Keratinocyte (primary cell): ENCODE data around the gene SF1. TPM values are rescaled to one million over a fixed set of nuclear protein-coding genes. Genes with fewer than 3 reads are reported as not detected.

Experiments used
- DNase-seq: peaks from one replicate; pipeline ENCODE4 v3.0.0-alpha.2; 2011; ENCODE audit warnings: low read depth, missing footprints, low spot score
- FAIRE-seq: peaks from 2 replicates; lab custom pipeline; 2011; peaks lifted over from hg19 to GRCh38; lab: Jason Lieb, UNC
- H2AFZ ChIP-seq: 2 replicates; pipeline ENCODE4 v1.6.0; 2012; ENCODE audit warnings: low read length, control low read depth, inconsistent platforms; ENCODE audit not compliant: control insufficient read depth
- H3K27ac ChIP-seq: 2 replicates; pipeline ENCODE4 v1.5.1; 2011; ENCODE audit warnings: low read length; ENCODE audit not compliant: control insufficient read depth, insufficient read depth
- H3K27me3 ChIP-seq: 3 replicates; pipeline ENCODE4 v1.6.0; 2011; ENCODE audit warnings: low read length; ENCODE audit not compliant: control insufficient read depth, insufficient read depth; ENCODE audit errors: extremely low read depth
- H3K36me3 ChIP-seq, 2 experiments: 2 replicates in 1 of 2; 3 replicates in 1 of 2; pipeline ENCODE4 v1.5.1; 2011; ENCODE audit warnings: low read length in 2 of 2, mild to moderate bottlenecking in 1 of 2; ENCODE audit not compliant: control insufficient read depth in 2 of 2, insufficient read depth in 2 of 2; ENCODE audit errors: extremely low read depth in 1 of 2
- H3K4me1 ChIP-seq: 3 replicates; pipeline ENCODE4 v1.5.1; 2011; ENCODE audit warnings: low read length; ENCODE audit not compliant: control insufficient read depth, insufficient read depth; ENCODE audit errors: extremely low read depth
- H3K4me2 ChIP-seq: 3 replicates; pipeline ENCODE4 v1.6.0; 2011; ENCODE audit warnings: low read depth, low read length; ENCODE audit not compliant: control insufficient read depth, insufficient read depth; ENCODE audit errors: extremely low read depth
- H3K4me3 ChIP-seq, 3 experiments: fragments of 200-600 bp in 1 of 3; sonication (generic) in 1 of 3; 2 replicates in 2 of 3; 3 replicates in 1 of 3; pipeline ENCODE4 v1.5.1; 2011 to 2016; ENCODE audit warnings: low read length in 3 of 3, mild to moderate bottlenecking in 3 of 3, control low read depth in 2 of 3, inconsistent platforms in 1 of 3, low read depth in 1 of 3, mixed read lengths in 1 of 3, mixed run types in 1 of 3, moderate library complexity in 1 of 3; ENCODE audit not compliant: control insufficient read depth in 2 of 3, insufficient read depth in 2 of 3; ENCODE audit errors: extremely low read depth in 1 of 3
- H3K79me2 ChIP-seq: 2 replicates; pipeline ENCODE4 v1.6.0; 2012; ENCODE audit warnings: low read length; ENCODE audit not compliant: control insufficient read depth, insufficient read depth
- H3K9ac ChIP-seq: 3 replicates; pipeline ENCODE4 v1.6.0; 2011; ENCODE audit warnings: low read length; ENCODE audit not compliant: control insufficient read depth, insufficient read depth; ENCODE audit errors: extremely low read depth
- H3K9me1 ChIP-seq: 3 replicates; pipeline ENCODE4 v1.6.0; 2011; ENCODE audit warnings: low read length; ENCODE audit not compliant: control insufficient read depth, insufficient read depth; ENCODE audit errors: extremely low read depth
- H3K9me3 ChIP-seq: 2 replicates; pipeline ENCODE4 v1.5.1; 2012; ENCODE audit warnings: low read depth, low read length; ENCODE audit not compliant: control insufficient read depth
- H4K20me1 ChIP-seq: 3 replicates; pipeline ENCODE4 v1.6.0; 2011; ENCODE audit warnings: low read length; ENCODE audit not compliant: control insufficient read depth, insufficient read depth; ENCODE audit errors: extremely low read depth
- EZH2 ChIP-seq: IDR thresholded peaks from one replicate; pipeline ENCODE4 v1.6.1; 2012; ENCODE audit warnings: inconsistent platforms, mild to moderate bottlenecking, low read length, moderate library complexity
- dilution Hi-C: fragments of 300-500 bp; cut with MboI; formaldehyde crosslinking; loops from one replicate; pipeline ENCODE4 v1.7.0; 2020; ENCODE audit warnings: low sequenced_read_pairs; ENCODE audit not compliant: extremely low pct_ligation_motif_present
- polyA plus RNA-seq, 5 experiments: library from polyadenylated mRNA; depleted of rRNA in 3 of 5; stranded (reverse) in 3 of 5; stranded (forward) in 1 of 5; unstranded in 1 of 5; fragments of >200 nt; gene quantifications; 1 replicate in 1 of 5; 2 replicates in 3 of 5; 3 replicates in 1 of 5; pipeline versions ENCODE4 v1.2.1 to v1.2.3, GENCODE V29; 2011 to 2012; ENCODE audit warnings: missing spikeins in 2 of 5, low read depth in 1 of 5, low replicate concordance in 1 of 5
- TF ChIP-seq, protein P1 (sequence below), 3 experiments: IDR thresholded peaks in 1 of 3; conservative IDR thresholded peaks in 1 of 3; optimal IDR thresholded peaks in 1 of 3; 2 replicates in 2 of 3; 3 replicates in 1 of 3; pipeline versions ENCODE3 to v1.5.1; 2011; ENCODE audit warnings: low read length in 3 of 3, mild to moderate bottlenecking in 3 of 3, moderate library complexity in 2 of 3, control low read depth in 1 of 3, inconsistent platforms in 1 of 3; ENCODE audit not compliant: insufficient read depth in 2 of 3; ENCODE audit errors: extremely low read depth in 1 of 3

SF1 gene
- polyA plus RNA-seq, 1 donor (not counting 4 experiments of a cell fraction or from before 2014, with no cell fraction given) = 54.5 TPM

DNA sequence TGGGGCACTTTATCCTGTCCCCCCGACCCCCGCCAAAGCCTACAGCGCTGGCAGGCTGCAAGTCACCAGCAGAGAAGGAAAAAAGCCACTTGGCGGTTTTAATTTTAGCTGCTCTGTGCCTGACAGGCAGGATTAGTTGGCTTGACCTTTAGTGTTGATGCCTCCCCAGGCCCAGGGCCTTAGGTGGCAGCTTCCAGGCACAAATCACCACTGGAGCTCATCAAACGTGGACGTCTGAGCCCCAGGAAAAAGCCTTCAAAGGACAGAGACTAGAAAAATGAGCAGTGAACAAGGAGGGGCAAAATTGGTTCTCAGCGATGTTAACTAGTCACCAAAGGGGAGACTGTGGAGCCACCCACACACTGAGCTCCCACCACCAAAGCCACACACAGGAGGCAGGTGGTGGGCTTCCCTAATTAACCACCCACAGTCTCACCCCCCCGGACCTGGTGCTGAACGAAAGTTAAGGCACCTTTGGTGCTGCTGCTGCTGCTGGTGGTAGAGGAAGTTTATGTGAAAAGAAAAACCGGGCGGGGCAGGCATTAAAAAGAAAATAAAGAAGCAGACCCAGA is 14.2 kb downstream of the SF1 start:
- FAIRE-seq = no peak

DNA sequence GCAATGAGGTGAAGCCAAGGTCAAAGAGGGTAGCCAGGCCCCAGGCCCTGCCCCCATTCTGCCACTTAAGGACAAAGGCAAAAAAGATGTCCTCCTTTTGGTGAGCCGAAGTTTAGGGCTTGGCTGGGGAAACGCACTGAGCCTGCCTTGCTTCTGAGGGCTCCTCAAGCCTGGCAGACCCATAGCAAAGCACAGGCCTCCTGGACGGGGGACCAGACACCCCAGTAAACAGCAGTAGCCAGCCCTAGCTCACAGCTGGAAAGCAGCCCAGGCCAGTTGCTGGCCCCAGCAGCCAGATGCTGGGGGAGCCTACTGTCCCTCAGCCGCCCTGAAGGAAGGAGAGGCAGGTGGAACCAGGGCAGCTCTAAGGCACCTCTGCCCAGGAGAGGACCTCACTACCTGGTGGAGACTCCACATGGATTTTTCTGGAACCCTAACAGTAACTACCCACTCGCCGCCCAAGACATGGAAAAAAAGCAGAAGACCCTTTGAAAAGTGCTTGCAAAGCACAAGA is 14.8 kb downstream of the SF1 start:
- peaks cover 24% of the 10 kb centered on the region for H3K4me1 ChIP-seq
- peaks cover 3% of the 10 kb centered on the region for H3K9me1 ChIP-seq
- H3K27ac ChIP-seq = peak overlapping the region; percentile 40
- peaks cover 17% of the 10 kb centered on the region for H3K79me2 ChIP-seq
- TF ChIP-seq EZH2 = no peak
- TF ChIP-seq, protein P1, sequence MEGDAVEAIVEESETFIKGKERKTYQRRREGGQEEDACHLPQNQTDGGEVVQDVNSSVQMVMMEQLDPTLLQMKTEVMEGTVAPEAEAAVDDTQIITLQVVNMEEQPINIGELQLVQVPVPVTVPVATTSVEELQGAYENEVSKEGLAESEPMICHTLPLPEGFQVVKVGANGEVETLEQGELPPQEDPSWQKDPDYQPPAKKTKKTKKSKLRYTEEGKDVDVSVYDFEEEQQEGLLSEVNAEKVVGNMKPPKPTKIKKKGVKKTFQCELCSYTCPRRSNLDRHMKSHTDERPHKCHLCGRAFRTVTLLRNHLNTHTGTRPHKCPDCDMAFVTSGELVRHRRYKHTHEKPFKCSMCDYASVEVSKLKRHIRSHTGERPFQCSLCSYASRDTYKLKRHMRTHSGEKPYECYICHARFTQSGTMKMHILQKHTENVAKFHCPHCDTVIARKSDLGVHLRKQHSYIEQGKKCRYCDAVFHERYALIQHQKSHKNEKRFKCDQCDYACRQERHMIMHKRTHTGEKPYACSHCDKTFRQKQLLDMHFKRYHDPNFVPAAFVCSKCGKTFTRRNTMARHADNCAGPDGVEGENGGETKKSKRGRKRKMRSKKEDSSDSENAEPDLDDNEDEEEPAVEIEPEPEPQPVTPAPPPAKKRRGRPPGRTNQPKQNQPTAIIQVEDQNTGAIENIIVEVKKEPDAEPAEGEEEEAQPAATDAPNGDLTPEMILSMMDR (optimal IDR thresholded peaks at IDR 0.05 in 1 of 3, IDR thresholded peaks at IDR 0.05 in 1 of 3, conservative IDR thresholded peaks at IDR 0.05 in 1 of 3; ENCODE audit: extremely low read depth in 1 of 3, insufficient read depth in 2 of 3, low read length in 3 of 3) = no peak
- H3K9ac ChIP-seq = no peak overlapping the region
- no peak for DNase-seq
- dilution Hi-C loops = no loop called here
- no peaks in the 10 kb centered on the region for H3K27me3 ChIP-seq
- H3K4me3 ChIP-seq = no peak overlapping the region
- H2AFZ ChIP-seq = no peak overlapping the region
- peaks cover 22% of the 10 kb centered on the region for H4K20me1 ChIP-seq
- H3K9me3 ChIP-seq = no peaks in the 10 kb centered on the region
- peaks cover 34 to 57% of the 10 kb centered on the region in 2 experiments for H3K36me3 ChIP-seq
- no peak for FAIRE-seq
- H3K4me2 ChIP-seq = peak overlapping the region; percentile 25

More for the DNA sequence above, 14.2 kb downstream of the SF1 start:
- H3K27me3 ChIP-seq = no peaks in the 10 kb centered on the region
- no peak overlapping the region for H3K9ac ChIP-seq
- H4K20me1 ChIP-seq = peaks cover 23% of the 10 kb centered on the region
- H3K79me2 ChIP-seq = peaks cover 21% of the 10 kb centered on the region
- H3K4me3 ChIP-seq = no peak overlapping the region
- H3K9me3 ChIP-seq = no peaks in the 10 kb centered on the region
- no peak overlapping the region for H3K4me2 ChIP-seq
- peaks cover 24% of the 10 kb centered on the region for H3K4me1 ChIP-seq
- dilution Hi-C loops = no loop called here
- H3K27ac ChIP-seq = no peak overlapping the region
- H3K9me1 ChIP-seq = peaks cover 3% of the 10 kb centered on the region
- peaks cover 39 to 63% of the 10 kb centered on the region in 2 experiments for H3K36me3 ChIP-seq
- no peak for DNase-seq
- no peak overlapping the region for H2AFZ ChIP-seq
- TF ChIP-seq EZH2 = no peak
- TF ChIP-seq, protein P1 (optimal IDR thresholded peaks at IDR 0.05 in 1 of 3, IDR thresholded peaks at IDR 0.05 in 1 of 3, conservative IDR thresholded peaks at IDR 0.05 in 1 of 3; ENCODE audit: extremely low read depth in 1 of 3, insufficient read depth in 2 of 3, low read length in 3 of 3) = no peak
